Spleen (tissue), 11 donors: ENCODE results near the gene TMEM119. TPM values are rescaled to one million over a fixed set of nuclear protein-coding genes. Genes with fewer than 3 reads are reported as not detected.

Experiments used
- DNase-seq: peaks from one replicate; pipeline ENCODE4 v3.0.0-alpha.2; 2020
- H3K27ac ChIP-seq, 8 donors: fragments of 200-600 bp; sonication (generic) in 7 of 8; 1 replicate in 4 of 8; 2 replicates in 4 of 8; pipeline versions ENCODE4 v1.5.0 to v1.8.0; 2016 to 2021; ENCODE audit warnings: inconsistent platforms in 4 of 8, mild to moderate bottlenecking in 4 of 8, moderate library complexity in 1 of 8
- H3K27me3 ChIP-seq, 7 donors: fragments of 200-600 bp; sonication (generic) in 6 of 7; replicated peaks in 1 of 7; 1 replicate in 4 of 7; 2 replicates in 3 of 7; pipeline versions ENCODE4 v1.5.0 to v1.8.0; 2016 to 2021; ENCODE audit warnings: inconsistent platforms in 3 of 7, mild to moderate bottlenecking in 1 of 7
- H3K36me3 ChIP-seq, 6 donors: fragments of 200-600 bp; sonication (generic) in 5 of 6; 1 replicate in 4 of 6; 2 replicates in 2 of 6; pipeline versions ENCODE4 v1.5.0 to v1.8.0; 2016 to 2021; ENCODE audit warnings: inconsistent platforms in 2 of 6
- H3K4me1 ChIP-seq, 6 donors: fragments of 200-600 bp; sonication (generic) in 5 of 6; 1 replicate in 3 of 6; 2 replicates in 3 of 6; pipeline versions ENCODE4 v1.5.0 to v1.8.0; 2016 to 2021; ENCODE audit warnings: inconsistent platforms in 3 of 6
- H3K4me3 ChIP-seq, 8 donors: fragments of 200-600 bp; sonication (generic) in 7 of 8; 1 replicate in 4 of 8; 2 replicates in 4 of 8; pipeline versions ENCODE4 v1.5.0 to v1.8.0; 2016 to 2021; ENCODE audit warnings: inconsistent platforms in 4 of 8, mild to moderate bottlenecking in 4 of 8, moderate library complexity in 2 of 8
- H3K9me3 ChIP-seq, 8 donors: fragments of 200-600 bp; sonication (generic) in 7 of 8; 1 replicate in 4 of 8; 2 replicates in 4 of 8; pipeline versions ENCODE4 v1.5.0 to v1.8.0; 2016 to 2021; ENCODE audit warnings: inconsistent platforms in 4 of 8
- POLR2A ChIP-seq, 3 donors: fragments of 450-650 bp; IDR thresholded peaks; one replicate each; pipeline ENCODE4 v1.5.1; 2017; ENCODE audit warnings: antibody characterized with exemption in 3 of 3, mild to moderate bottlenecking in 1 of 3
- POLR2AphosphoS5 ChIP-seq, 3 donors: sonication (generic); formaldehyde crosslinking; IDR thresholded peaks; one replicate each; pipeline ENCODE4 v1.5.1; 2017; ENCODE audit warnings: antibody characterized with exemption in 3 of 3
- WGBS, 5 donors: extraction: QIAGEN DNeasy Blood & Tissue Kit in 3 of 5; methylation state at CpG; one replicate each; pipeline versions ENCODE4 v1.1.5 to v1.1.7; 2013 to 2018; 5-methylcytosine and 5-hydroxymethylcytosine counted together
- intact Hi-C: fragments of 100-400 bp; cut with DNase I; formaldehyde crosslinking; loops from one replicate; pipeline ENCODE4 v1.15.0; 2023; ENCODE audit warnings: low total_unique reads
- polyA plus RNA-seq, 3 donors: library from polyadenylated mRNA; stranded (reverse); fragments of 200-250 nt; gene quantifications; one replicate each; pipeline ENCODE4 v1.2.1, GENCODE V29; 2013
- total RNA-seq, 7 donors: library from RNA; depleted of rRNA in 3 of 7; stranded (reverse); fragments of >200 nt in 3 of 7; fragmentation: NEBNext Ultra II Directional in 4 of 7; extraction: Animal tissue kit (Norgen Biotek cat#: 25700) in 4 of 7; gene quantifications; one replicate each; pipeline versions ENCODE4 v1.1.0 to v1.2.1, GENCODE V29; 2016 to 2021
- TF ChIP-seq, protein P1 (sequence below), 11 experiments: fragments of 200-600 bp in 7 of 11; fragments of 450-650 bp in 4 of 11; sonication (generic) in 4 of 11; IDR thresholded peaks in 8 of 11; conservative IDR thresholded peaks in 3 of 11; 1 replicate in 7 of 11; 2 replicates in 4 of 11; pipeline versions ENCODE4 v1.4.0 to v1.8.0; 2016 to 2021; ENCODE audit warnings: antibody characterized with exemption in 11 of 11, inconsistent platforms in 4 of 11, mild to moderate bottlenecking in 1 of 11
- donor health status: healthy with polysubstance abuse.
- donor health status: DM: no; HTN: no; CAD: no; lungs with moderate emphysema.
- donor health status: DM: no; HTN: no; CAD: no.
- donor health status: Bipolar disorder and iron deficiency.
- donor health status: healthy.
- donor health status: DM: no; HTN: no; CAD: no.
- donor health status: DM: yes; HTN: yes; CAD: no.

TMEM119 gene
- total and polyA plus RNA-seq, 10 donors = 8.8 to 50.0 (median 16.2) TPM

DNA sequence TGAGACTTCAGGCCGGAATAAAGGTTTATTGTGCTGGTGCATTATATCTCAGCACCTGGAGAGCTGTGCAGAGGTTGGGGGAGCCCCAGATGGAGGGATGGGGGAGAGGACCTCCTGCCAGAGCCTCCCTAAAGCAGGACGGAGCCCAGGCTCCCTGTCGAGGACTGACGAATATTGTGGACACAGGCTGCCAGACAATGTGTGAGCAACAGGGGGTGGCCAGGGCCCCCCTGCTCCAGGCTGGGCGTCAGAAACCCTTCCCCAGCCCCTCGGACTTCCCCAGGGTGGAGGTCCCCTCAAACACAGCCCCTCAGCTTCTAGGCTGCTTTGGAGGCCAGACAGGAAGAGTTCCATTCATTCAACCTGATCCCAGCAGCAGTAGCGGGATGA is 8.0 kb downstream of the TMEM119 start:
- Histone ChIP-seq H3K27me3 (no peaks in the 10 kb centered on the region), H3K27ac (no peak overlapping the region), H3K36me3 (peaks cover 0 to 6% (median 0%) of the 10 kb centered on the region in 6 donors), H3K4me3 (no peak overlapping the region), H3K4me1 (no peaks in the 10 kb centered on the region), H3K9me3 (no peaks in the 10 kb centered on the region)
- 78 to 89% (median 82%) methylated on average over 7 of the region's 7 CpGs for WGBS, 5 donors
- TF ChIP-seq, protein P1, sequence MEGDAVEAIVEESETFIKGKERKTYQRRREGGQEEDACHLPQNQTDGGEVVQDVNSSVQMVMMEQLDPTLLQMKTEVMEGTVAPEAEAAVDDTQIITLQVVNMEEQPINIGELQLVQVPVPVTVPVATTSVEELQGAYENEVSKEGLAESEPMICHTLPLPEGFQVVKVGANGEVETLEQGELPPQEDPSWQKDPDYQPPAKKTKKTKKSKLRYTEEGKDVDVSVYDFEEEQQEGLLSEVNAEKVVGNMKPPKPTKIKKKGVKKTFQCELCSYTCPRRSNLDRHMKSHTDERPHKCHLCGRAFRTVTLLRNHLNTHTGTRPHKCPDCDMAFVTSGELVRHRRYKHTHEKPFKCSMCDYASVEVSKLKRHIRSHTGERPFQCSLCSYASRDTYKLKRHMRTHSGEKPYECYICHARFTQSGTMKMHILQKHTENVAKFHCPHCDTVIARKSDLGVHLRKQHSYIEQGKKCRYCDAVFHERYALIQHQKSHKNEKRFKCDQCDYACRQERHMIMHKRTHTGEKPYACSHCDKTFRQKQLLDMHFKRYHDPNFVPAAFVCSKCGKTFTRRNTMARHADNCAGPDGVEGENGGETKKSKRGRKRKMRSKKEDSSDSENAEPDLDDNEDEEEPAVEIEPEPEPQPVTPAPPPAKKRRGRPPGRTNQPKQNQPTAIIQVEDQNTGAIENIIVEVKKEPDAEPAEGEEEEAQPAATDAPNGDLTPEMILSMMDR (IDR thresholded peaks at IDR 0.05 in 8 of 11, conservative IDR thresholded peaks at IDR 0.05 in 3 of 11) = no peak
- TF ChIP-seq POLR2AphosphoS5 (IDR thresholded peaks at IDR 0.05) (no peak), POLR2A (IDR thresholded peaks at IDR 0.05) (no peak)
- peak; percentile 42 for DNase-seq
- intact Hi-C loops = no loop called here

DNA sequence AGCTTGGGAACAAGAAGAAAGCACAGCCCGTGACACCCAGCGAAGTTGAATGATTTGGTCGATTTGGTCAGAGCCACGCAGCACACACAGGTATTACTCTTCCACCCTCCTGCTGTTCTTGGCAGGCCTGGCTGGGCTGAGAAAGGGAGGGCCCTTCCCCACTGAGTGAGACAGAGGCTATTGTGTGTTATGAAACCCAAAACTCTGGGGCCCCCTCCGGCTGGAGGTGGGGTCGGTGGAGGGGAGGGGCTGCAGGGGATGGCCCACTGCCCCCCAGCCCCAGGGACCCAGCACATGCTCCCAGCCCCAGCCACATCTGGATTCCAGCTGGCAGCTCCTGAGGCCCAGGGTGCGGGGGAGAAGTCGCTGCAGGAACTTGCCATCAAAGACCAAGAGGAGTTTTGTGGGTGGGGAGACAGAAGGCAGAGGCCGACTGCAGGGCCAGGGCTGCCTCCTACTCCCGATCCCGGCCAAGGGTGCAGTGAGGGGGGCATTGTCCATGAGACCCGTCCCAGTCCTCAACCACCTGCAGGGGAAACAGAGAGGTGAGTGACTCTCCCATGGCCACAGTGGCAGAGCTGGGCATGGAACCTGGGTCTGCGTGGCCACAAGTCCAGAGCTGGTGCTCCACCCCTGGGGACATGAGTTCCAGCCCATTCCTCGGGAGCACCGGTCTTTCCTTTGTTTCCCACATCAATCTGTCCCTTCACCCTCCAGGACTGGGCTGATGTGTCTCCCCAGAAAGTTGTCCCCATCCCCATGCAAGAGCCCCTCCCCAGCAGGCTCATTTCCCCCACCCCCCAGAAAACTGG is 8.7 kb downstream of the TMEM119 start:
- Histone ChIP-seq H3K4me1 (no peaks in the 10 kb centered on the region), H3K4me3 (no peak overlapping the region), H3K36me3 (peaks cover 0 to 6% (median 0%) of the 10 kb centered on the region in 6 donors), H3K27me3 (no peaks in the 10 kb centered on the region), H3K27ac (no peak overlapping the region), H3K9me3 (no peaks in the 10 kb centered on the region)
- TF ChIP-seq POLR2A (IDR thresholded peaks at IDR 0.05) = no peak
- TF ChIP-seq POLR2AphosphoS5 (IDR thresholded peaks at IDR 0.05) = peak in 2 of 3 donors; percentile 11 to 27
- intact Hi-C loops = no loop called here
- DNase-seq = peak; percentile 67
- WGBS, 5 donors = 59 to 70% (median 66%) methylated on average over 9 to 15 of the region's 15 CpGs

DNA sequence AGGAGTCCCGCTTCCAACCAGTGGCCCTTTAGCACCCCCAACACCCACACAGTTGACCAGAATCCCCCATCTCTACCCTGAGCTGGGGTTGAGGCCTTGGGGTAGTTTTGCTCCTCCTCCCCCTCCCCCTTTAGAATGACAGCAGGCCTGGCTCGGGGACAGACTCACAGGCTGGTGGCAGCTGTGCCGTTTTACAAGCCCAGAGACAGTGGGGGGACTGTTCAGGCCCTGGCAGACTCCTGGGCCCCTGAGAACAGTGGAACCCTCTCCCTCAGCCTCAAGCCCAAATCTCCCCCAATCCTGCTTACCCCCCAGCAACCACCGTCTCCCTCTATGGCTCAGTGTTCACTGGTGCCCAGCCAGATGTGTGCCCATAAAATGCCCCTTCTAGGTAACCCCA is 10.1 kb downstream of the TMEM119 start:
- intact Hi-C loops = no loop called here
- no peak for TF ChIP-seq POLR2AphosphoS5 (IDR thresholded peaks at IDR 0.05)
- TF ChIP-seq, protein P1 (IDR thresholded peaks at IDR 0.05 in 8 of 11, conservative IDR thresholded peaks at IDR 0.05 in 3 of 11) = no peak
- TF ChIP-seq POLR2A (IDR thresholded peaks at IDR 0.05) = no peak
- Histone ChIP-seq H3K27me3 (no peaks in the 10 kb centered on the region), H3K9me3 (no peaks in the 10 kb centered on the region), H3K36me3 (peaks cover 0 to 6% (median 0%) of the 10 kb centered on the region in 6 donors), H3K4me3 (no peak overlapping the region), H3K27ac (no peak overlapping the region), H3K4me1 (no peaks in the 10 kb centered on the region)
- peak; percentile 63 for DNase-seq
- 69 to 89% (median 75%) methylated on average over 4 of the region's 4 CpGs for WGBS, 5 donors

DNA sequence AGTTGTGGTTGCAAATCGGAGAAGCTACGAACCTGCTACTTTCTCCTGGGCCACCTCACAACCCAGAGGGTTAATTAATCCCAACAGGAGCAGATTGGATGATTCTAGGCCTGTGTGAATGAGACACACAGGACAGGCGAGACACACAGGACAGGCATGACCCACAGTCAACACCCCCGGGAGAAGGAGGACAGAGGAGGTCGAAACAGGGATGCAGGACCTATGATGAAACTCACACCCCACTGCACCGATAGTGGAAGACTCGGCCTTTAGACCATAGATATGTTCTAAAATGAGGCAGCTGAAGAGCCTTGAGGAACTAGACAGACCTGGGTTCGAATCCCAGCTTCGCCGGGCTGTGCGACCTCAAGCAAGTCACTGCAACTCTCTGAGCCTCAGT is 11.6 kb downstream of the TMEM119 start:
- Histone ChIP-seq H3K4me1 (peaks cover 0 to 5% (median 0%) of the 10 kb centered on the region in 6 donors), H3K27me3 (no peaks in the 10 kb centered on the region), H3K9me3 (no peaks in the 10 kb centered on the region), H3K4me3 (no peak overlapping the region), H3K36me3 (no peaks in the 10 kb centered on the region), H3K27ac (no peak overlapping the region)
- peak; percentile 17 for DNase-seq
- WGBS, 5 donors = 89 to 97% (median 91%) methylated on average over 11 of the region's 11 CpGs
- intact Hi-C loops = no loop called here
- TF ChIP-seq POLR2AphosphoS5 (IDR thresholded peaks at IDR 0.05) (no peak), POLR2A (IDR thresholded peaks at IDR 0.05) (no peak)
- TF ChIP-seq, protein P1 (IDR thresholded peaks at IDR 0.05 in 8 of 11, conservative IDR thresholded peaks at IDR 0.05 in 3 of 11) = no peak
